Neural cell (in vitro differentiated cells): ENCODE measurements around the gene RRP15. TPM values are rescaled to one million over a fixed set of nuclear protein-coding genes. Genes with fewer than 3 reads are reported as not detected.

Experiments used
- H2AFZ ChIP-seq: fragments of 200-600, 300-800 bp; sonication (generic), shearing (Covaris generic); 2 replicates; pipeline ENCODE4 v1.6.0; 2014; ENCODE audit warnings: low read depth, mild to moderate bottlenecking, antibody characterized with exemption, low read length, moderate library complexity
- H3F3A ChIP-seq: fragments of 200-600 bp; shearing (Covaris generic); 2 replicates; pipeline ENCODE4 v1.6.1; 2016; ENCODE audit warnings: mild to moderate bottlenecking, moderate library complexity, mixed read lengths, antibody characterized with exemption, low read length; ENCODE audit not compliant: insufficient read depth, poor library complexity, severe bottlenecking
- H3K27ac ChIP-seq: fragments of 200-600, 300-800 bp; sonication (generic), shearing (Covaris generic); 2 replicates; pipeline ENCODE4 v1.5.1; 2014; ENCODE audit warnings: mild to moderate bottlenecking, low read length, moderate library complexity
- H3K27me3 ChIP-seq: fragments of 300-800, 200-600 bp; sonication (generic), shearing (Covaris generic); 2 replicates; pipeline ENCODE4 v1.6.0; 2014; ENCODE audit warnings: mild to moderate bottlenecking, low read depth, low read length, moderate library complexity; ENCODE audit not compliant: insufficient read depth
- H3K36me3 ChIP-seq: fragments of 300-800, 200-600 bp; sonication (generic), shearing (Covaris generic); 2 replicates; pipeline ENCODE4 v1.5.1; 2014; ENCODE audit warnings: mild to moderate bottlenecking, antibody characterized with exemption, low read length, moderate library complexity; ENCODE audit not compliant: insufficient read depth
- H3K4me2 ChIP-seq: fragments of 300-800, 200-600 bp; sonication (generic), shearing (Covaris generic); 2 replicates; pipeline ENCODE4 v1.6.0; 2014; ENCODE audit warnings: mild to moderate bottlenecking, low read length
- H3K4me3 ChIP-seq: fragments of 300-800, 200-600 bp; sonication (generic), shearing (Covaris generic); 2 replicates; pipeline ENCODE4 v1.5.1; 2014; ENCODE audit warnings: mild to moderate bottlenecking, low read length, moderate library complexity
- H3K79me2 ChIP-seq: fragments of 200-600 bp; shearing (Covaris generic); replicated peaks from 2 replicates; pipeline ENCODE4 v1.6.0; 2014; ENCODE audit warnings: mild to moderate bottlenecking, low read length, moderate library complexity; ENCODE audit not compliant: insufficient read depth
- H3K9ac ChIP-seq: fragments of 300-800, 200-600 bp; sonication (generic), shearing (Covaris generic); 2 replicates; pipeline ENCODE4 v1.6.1; 2016; ENCODE audit warnings: mild to moderate bottlenecking, low read length, mixed read lengths
- H3K9me2 ChIP-seq: fragments of 200-600 bp; shearing (Covaris generic); 2 replicates; pipeline ENCODE4 v1.6.1; 2016; ENCODE audit warnings: mild to moderate bottlenecking, low read length, mixed read lengths; ENCODE audit not compliant: insufficient read depth
- H3K9me3 ChIP-seq: fragments of 200-600, 300-800 bp; sonication (generic), shearing (Covaris generic); 2 replicates; pipeline ENCODE4 v1.6.1; 2016; ENCODE audit warnings: mild to moderate bottlenecking, mixed run types, low read length, moderate library complexity, mixed read lengths
- H4K20me1 ChIP-seq: fragments of 200-600 bp; shearing (Covaris generic); 2 replicates; pipeline ENCODE4 v1.6.1; 2016; ENCODE audit warnings: mild to moderate bottlenecking, mixed run types; ENCODE audit not compliant: insufficient read depth
- EP300 ChIP-seq: fragments of 450-650 bp; conservative IDR thresholded peaks from 2 replicates; pipeline ENCODE4 v1.6.1; 2014; ENCODE audit warnings: antibody characterized with exemption, mild to moderate bottlenecking, moderate library complexity; ENCODE audit not compliant: poor library complexity, severe bottlenecking
- EZH2 ChIP-seq: fragments of 200-600, 300-800 bp; shearing (Covaris generic), sonication (generic); IDR thresholded peaks from 2 replicates; pipeline ENCODE4 v1.6.1; 2014; ENCODE audit warnings: antibody characterized with exemption, low read length, borderline replicate concordance, mild to moderate bottlenecking; ENCODE audit not compliant: insufficient read depth, poor library complexity, severe bottlenecking
- MXI1 ChIP-seq: fragments of 450-650 bp; conservative IDR thresholded peaks from 2 replicates; pipeline ENCODE4 v1.6.1; 2014; ENCODE audit warnings: antibody characterized with exemption, mild to moderate bottlenecking; ENCODE audit not compliant: poor library complexity, severe bottlenecking
- POLR2AphosphoS5 ChIP-seq: IDR thresholded peaks from 2 replicates; pipeline ENCODE4 v1.6.1; 2012
- RAD21 ChIP-seq: fragments of 450-650 bp; conservative IDR thresholded peaks from 2 replicates; pipeline ENCODE4 v1.6.1; 2014; ENCODE audit warnings: antibody characterized with exemption, mild to moderate bottlenecking, moderate library complexity
- SMC3 ChIP-seq: fragments of 450-650 bp; conservative IDR thresholded peaks from 2 replicates; pipeline ENCODE4 v1.6.1; 2014; ENCODE audit warnings: antibody characterized with exemption, mild to moderate bottlenecking, moderate library complexity; ENCODE audit not compliant: poor library complexity
- TAF1 ChIP-seq: IDR thresholded peaks from 2 replicates; pipeline ENCODE4 v1.6.1; 2012; ENCODE audit warnings: low read depth
- polyA plus RNA-seq: library from polyadenylated mRNA; depleted of rRNA; stranded (reverse); fragments of >200 nt; gene quantifications from 2 replicates; pipeline ENCODE4 v1.2.3, GENCODE V29; 2014
- TF ChIP-seq, protein P1 (sequence below): IDR thresholded peaks from 2 replicates; pipeline ENCODE4 v1.6.1; 2012; ENCODE audit warnings: borderline replicate concordance
- TF ChIP-seq, protein P2 (sequence below): fragments of 450-650 bp; IDR thresholded peaks from 2 replicates; pipeline ENCODE4 v1.5.1; 2014; ENCODE audit warnings: antibody characterized with exemption, mild to moderate bottlenecking, moderate library complexity; ENCODE audit not compliant: poor library complexity, severe bottlenecking

The RRP15 gene
- polyA plus RNA-seq, 1 donor from 2014 or later = 5.4 TPM

DNA sequence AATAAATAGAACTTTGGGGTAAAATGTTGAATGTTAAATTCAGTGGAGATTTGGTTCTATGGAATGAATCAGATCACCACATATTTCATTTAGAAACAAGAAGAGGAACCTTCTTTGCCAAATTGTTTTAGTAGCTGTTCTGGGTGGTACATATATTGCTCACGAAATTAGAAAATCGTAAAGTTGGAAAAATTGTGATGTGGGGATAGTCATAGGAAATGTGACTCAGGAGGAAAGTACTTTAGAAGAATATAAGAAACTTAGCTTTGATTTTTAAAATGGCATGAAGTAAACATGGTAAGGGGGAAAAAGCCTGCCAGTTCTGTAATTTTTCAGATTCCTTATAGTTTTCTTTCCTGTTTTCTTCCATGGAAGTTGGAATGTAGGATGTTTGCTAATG is 27.4 kb downstream of the RRP15 start:
- Histone ChIP-seq H4K20me1 (no peaks in the 10 kb centered on the region), H3K9me2 (no peaks in the 10 kb centered on the region), H2AFZ (no peak overlapping the region), H3K27ac (no peak overlapping the region), H3K36me3 (no peaks in the 10 kb centered on the region), H3K9me3 (no peaks in the 10 kb centered on the region), H3K9ac (no peak overlapping the region), H3K79me2 (no peaks in the 10 kb centered on the region), H3K4me2 (no peak overlapping the region), H3K4me3 (no peak overlapping the region), H3K27me3 (no peaks in the 10 kb centered on the region), H3F3A (no peaks in the 10 kb centered on the region)
- TF ChIP-seq, protein P1, sequence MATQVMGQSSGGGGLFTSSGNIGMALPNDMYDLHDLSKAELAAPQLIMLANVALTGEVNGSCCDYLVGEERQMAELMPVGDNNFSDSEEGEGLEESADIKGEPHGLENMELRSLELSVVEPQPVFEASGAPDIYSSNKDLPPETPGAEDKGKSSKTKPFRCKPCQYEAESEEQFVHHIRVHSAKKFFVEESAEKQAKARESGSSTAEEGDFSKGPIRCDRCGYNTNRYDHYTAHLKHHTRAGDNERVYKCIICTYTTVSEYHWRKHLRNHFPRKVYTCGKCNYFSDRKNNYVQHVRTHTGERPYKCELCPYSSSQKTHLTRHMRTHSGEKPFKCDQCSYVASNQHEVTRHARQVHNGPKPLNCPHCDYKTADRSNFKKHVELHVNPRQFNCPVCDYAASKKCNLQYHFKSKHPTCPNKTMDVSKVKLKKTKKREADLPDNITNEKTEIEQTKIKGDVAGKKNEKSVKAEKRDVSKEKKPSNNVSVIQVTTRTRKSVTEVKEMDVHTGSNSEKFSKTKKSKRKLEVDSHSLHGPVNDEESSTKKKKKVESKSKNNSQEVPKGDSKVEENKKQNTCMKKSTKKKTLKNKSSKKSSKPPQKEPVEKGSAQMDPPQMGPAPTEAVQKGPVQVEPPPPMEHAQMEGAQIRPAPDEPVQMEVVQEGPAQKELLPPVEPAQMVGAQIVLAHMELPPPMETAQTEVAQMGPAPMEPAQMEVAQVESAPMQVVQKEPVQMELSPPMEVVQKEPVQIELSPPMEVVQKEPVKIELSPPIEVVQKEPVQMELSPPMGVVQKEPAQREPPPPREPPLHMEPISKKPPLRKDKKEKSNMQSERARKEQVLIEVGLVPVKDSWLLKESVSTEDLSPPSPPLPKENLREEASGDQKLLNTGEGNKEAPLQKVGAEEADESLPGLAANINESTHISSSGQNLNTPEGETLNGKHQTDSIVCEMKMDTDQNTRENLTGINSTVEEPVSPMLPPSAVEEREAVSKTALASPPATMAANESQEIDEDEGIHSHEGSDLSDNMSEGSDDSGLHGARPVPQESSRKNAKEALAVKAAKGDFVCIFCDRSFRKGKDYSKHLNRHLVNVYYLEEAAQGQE = no peak
- TF ChIP-seq SMC3 = no peak
- TF ChIP-seq TAF1 = no peak
- TF ChIP-seq, protein P2, sequence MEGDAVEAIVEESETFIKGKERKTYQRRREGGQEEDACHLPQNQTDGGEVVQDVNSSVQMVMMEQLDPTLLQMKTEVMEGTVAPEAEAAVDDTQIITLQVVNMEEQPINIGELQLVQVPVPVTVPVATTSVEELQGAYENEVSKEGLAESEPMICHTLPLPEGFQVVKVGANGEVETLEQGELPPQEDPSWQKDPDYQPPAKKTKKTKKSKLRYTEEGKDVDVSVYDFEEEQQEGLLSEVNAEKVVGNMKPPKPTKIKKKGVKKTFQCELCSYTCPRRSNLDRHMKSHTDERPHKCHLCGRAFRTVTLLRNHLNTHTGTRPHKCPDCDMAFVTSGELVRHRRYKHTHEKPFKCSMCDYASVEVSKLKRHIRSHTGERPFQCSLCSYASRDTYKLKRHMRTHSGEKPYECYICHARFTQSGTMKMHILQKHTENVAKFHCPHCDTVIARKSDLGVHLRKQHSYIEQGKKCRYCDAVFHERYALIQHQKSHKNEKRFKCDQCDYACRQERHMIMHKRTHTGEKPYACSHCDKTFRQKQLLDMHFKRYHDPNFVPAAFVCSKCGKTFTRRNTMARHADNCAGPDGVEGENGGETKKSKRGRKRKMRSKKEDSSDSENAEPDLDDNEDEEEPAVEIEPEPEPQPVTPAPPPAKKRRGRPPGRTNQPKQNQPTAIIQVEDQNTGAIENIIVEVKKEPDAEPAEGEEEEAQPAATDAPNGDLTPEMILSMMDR = no peak
- TF ChIP-seq EZH2 = no peak
- TF ChIP-seq POLR2AphosphoS5 = no peak
- TF ChIP-seq EP300 = no peak
- TF ChIP-seq RAD21 = no peak
- no peak for TF ChIP-seq MXI1

DNA sequence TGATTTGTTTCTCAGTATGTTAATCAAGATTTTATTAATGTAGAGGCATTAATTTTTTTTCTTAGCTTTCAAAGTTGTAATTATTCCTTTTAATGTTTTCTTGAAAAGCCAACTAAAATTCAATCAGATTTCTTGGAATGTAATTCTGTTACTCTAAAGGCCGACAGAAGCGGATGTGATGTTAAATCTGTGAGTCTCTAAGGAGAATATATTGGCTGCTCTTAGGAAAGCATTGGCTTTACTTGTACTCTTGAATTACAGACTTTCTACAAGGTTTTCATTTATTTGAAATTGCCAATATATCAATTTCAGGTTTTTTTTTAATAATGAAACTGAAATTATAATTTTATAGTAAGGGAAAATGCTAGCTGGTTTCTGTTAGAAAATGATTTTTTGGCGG is 29.2 kb downstream of the RRP15 start:
- no peaks in the 10 kb centered on the region for H3K9me3 ChIP-seq

More for the DNA sequence above, 29.2 kb downstream of the RRP15 start:
- Histone ChIP-seq H3F3A (no peaks in the 10 kb centered on the region), H3K79me2 (no peaks in the 10 kb centered on the region), H3K4me2 (no peak overlapping the region), H3K36me3 (no peaks in the 10 kb centered on the region), H3K9ac (no peak overlapping the region), H3K27ac (no peak overlapping the region), H4K20me1 (no peaks in the 10 kb centered on the region), H3K4me3 (no peak overlapping the region), H3K9me2 (no peaks in the 10 kb centered on the region), H3K27me3 (no peaks in the 10 kb centered on the region), H2AFZ (no peak overlapping the region)
- TF ChIP-seq MXI1 (no peak), EP300 (no peak), EZH2 (no peak), RAD21 (no peak)
- TF ChIP-seq, protein P2 = no peak
